ENCODE data around the gene SYNGAP1. TPM values are rescaled to one million over a fixed set of nuclear protein-coding genes. Genes with fewer than 3 reads are reported as not detected.

Gene SYNGAP1
- total RNA-seq, 4 donors from 2014 or later = 3.3 to 8.6 (median 4.1) TPM

GRCh38 chr6:33434961-33435360, 15.1 kb downstream of the SYNGAP1 start:
- peaks cover 17 to 59% (median 19%) of the 10 kb centered on the region in 3 donors for H3K36me3 ChIP-seq
- DNase-seq = no peak
- 78 to 93% methylated on average over 4 of the region's 4 CpGs for WGBS, 2 donors
- H3K4me1 ChIP-seq = peaks cover 12 to 33% (median 18%) of the 10 kb centered on the region in 3 donors
- H3K4me3 ChIP-seq = no peak overlapping the region
- no peak overlapping the region for H3K27ac ChIP-seq
- no peaks in the 10 kb centered on the region for H3K27me3 ChIP-seq
- intact Hi-C loops (cut with DNase I) = no loop called here
- TF ChIP-seq CTCF (IDR thresholded peaks at IDR 0.05) (no peak), POLR2A (IDR thresholded peaks at IDR 0.05) (no peak)
- no peaks in the 10 kb centered on the region for H3K9me3 ChIP-seq

- WGBS, 2 donors = 89 to 97% methylated on average over 6 of the region's 18 CpGs
- H3K4me3 ChIP-seq = no peak overlapping the region
- H3K9me3 ChIP-seq = no peaks in the 10 kb centered on the region
- H3K4me1 ChIP-seq = peaks cover 0 to 7% (median 0%) of the 10 kb centered on the region in 3 donors
- TF ChIP-seq CTCF (IDR thresholded peaks at IDR 0.05) (no peak), POLR2A (IDR thresholded peaks at IDR 0.05) (no peak)
- H3K36me3 ChIP-seq = peaks cover 17 to 83% (median 19%) of the 10 kb centered on the region in 3 donors
- no peaks in the 10 kb centered on the region for H3K27me3 ChIP-seq
- intact Hi-C loops (cut with DNase I) = no loop called here
- H3K27ac ChIP-seq = no peak overlapping the region
- no peak for DNase-seq
These were observed 17.8 kb downstream of the SYNGAP1 start for GRCh38 chr6:33437666-33438065.

GRCh38 chr6:33438978-33439594, 19.2 kb downstream of the SYNGAP1 start:
- 83 to 95% methylated on average over 3 of the region's 3 CpGs for WGBS, 2 donors
- intact Hi-C loops (cut with DNase I) = no loop called here
- Histone ChIP-seq H3K4me1 (no peaks in the 10 kb centered on the region), H3K4me3 (no peak overlapping the region), H3K9me3 (no peaks in the 10 kb centered on the region), H3K27me3 (no peaks in the 10 kb centered on the region), H3K27ac (no peak overlapping the region), H3K36me3 (peaks cover 23 to 90% (median 27%) of the 10 kb centered on the region in 3 donors)
- DNase-seq = no peak
- TF ChIP-seq POLR2A (IDR thresholded peaks at IDR 0.05) (no peak), CTCF (IDR thresholded peaks at IDR 0.05) (no peak)

GRCh38 chr6:33439956-33440648, 20.2 kb downstream of the SYNGAP1 start:
- no peak for DNase-seq
- Histone ChIP-seq H3K27ac (no peak overlapping the region), H3K4me1 (no peaks in the 10 kb centered on the region), H3K4me3 (no peak overlapping the region), H3K9me3 (no peaks in the 10 kb centered on the region), H3K36me3 (peaks cover 23 to 99% (median 35%) of the 10 kb centered on the region in 3 donors), H3K27me3 (no peaks in the 10 kb centered on the region)
- TF ChIP-seq POLR2A (IDR thresholded peaks at IDR 0.05) = no peak
- no peak for TF ChIP-seq CTCF (IDR thresholded peaks at IDR 0.05)
- intact Hi-C loops (cut with DNase I) = no loop called here
- 73 to 76% methylated on average over 9 of the region's 9 CpGs for WGBS, 2 donors

GRCh38 chr6:33440649-33441309, 20.9 kb downstream of the SYNGAP1 start:
- H3K27ac ChIP-seq = no peak overlapping the region
- WGBS, 2 donors = 77 to 82% methylated on average over 13 to 17 of the region's 19 CpGs
- intact Hi-C loops (cut with DNase I) = no loop called here
- H3K36me3 ChIP-seq = peaks cover 23 to 95% (median 35%) of the 10 kb centered on the region in 3 donors
- no peaks in the 10 kb centered on the region for H3K4me1 ChIP-seq
- no peaks in the 10 kb centered on the region for H3K9me3 ChIP-seq
- no peak for DNase-seq
- TF ChIP-seq CTCF (IDR thresholded peaks at IDR 0.05) = no peak
- no peak for TF ChIP-seq POLR2A (IDR thresholded peaks at IDR 0.05)
- no peaks in the 10 kb centered on the region for H3K27me3 ChIP-seq
- H3K4me3 ChIP-seq = no peak overlapping the region
